HUES48 (cell line): ENCODE results near the gene MRPL54.

ENCODE experiments used
- H3K27ac ChIP-seq: one replicate; pipeline ENCODE4 v1.7.0; 2013; ENCODE audit warnings: low read depth, low read length, inconsistent platforms
- H3K27me3 ChIP-seq: 2 replicates; pipeline ENCODE4 v1.6.1; 2013; ENCODE audit warnings: mild to moderate bottlenecking, low read length; ENCODE audit not compliant: control insufficient read depth, insufficient read depth
- H3K36me3 ChIP-seq: 2 replicates; pipeline ENCODE4 v1.6.1; 2013; ENCODE audit warnings: low read length; ENCODE audit not compliant: control insufficient read depth, insufficient read depth
- H3K4me1 ChIP-seq: 2 replicates; pipeline ENCODE4 v1.6.1; 2013; ENCODE audit warnings: mild to moderate bottlenecking, low read length; ENCODE audit not compliant: control insufficient read depth, insufficient read depth
- H3K4me3 ChIP-seq: 2 replicates; pipeline ENCODE4 v1.5.1; 2013; ENCODE audit warnings: mild to moderate bottlenecking, low read depth, low read length
- H3K9ac ChIP-seq: 2 replicates; pipeline ENCODE4 v1.6.1; 2013; ENCODE audit warnings: mild to moderate bottlenecking, low read depth, low read length, moderate library complexity
- H3K9me3 ChIP-seq: 2 replicates; pipeline ENCODE4 v1.6.1; 2013; ENCODE audit warnings: low read length; ENCODE audit not compliant: control insufficient read depth, insufficient read depth

MRPL54 gene

GRCh38 chr19:3770136-3770999 lies 7.9 kb downstream of the MRPL54 start:
- no peak overlapping the region for H3K27ac ChIP-seq
- H3K9ac ChIP-seq = no peak overlapping the region
- H3K27me3 ChIP-seq = no peaks in the 10 kb centered on the region
- H3K36me3 ChIP-seq = peaks cover 13% of the 10 kb centered on the region; the same call in 1 of the 2 replicates
- no peaks in the 10 kb centered on the region for H3K9me3 ChIP-seq
- no peaks in the 10 kb centered on the region for H3K4me1 ChIP-seq
- H3K4me3 ChIP-seq = no peak overlapping the region

GRCh38 chr19:3771000-3771905 lies 8.8 kb downstream of the MRPL54 start:
- Histone ChIP-seq H3K27me3 (no peaks in the 10 kb centered on the region), H3K36me3 (peaks cover 12% of the 10 kb centered on the region; the same call in 1 of the 2 replicates), H3K4me3 (no peak overlapping the region), H3K27ac (no peak overlapping the region), H3K4me1 (no peaks in the 10 kb centered on the region), H3K9ac (no peak overlapping the region), H3K9me3 (no peaks in the 10 kb centered on the region)

GRCh38 chr19:3771906-3772455 lies 9.5 kb downstream of the MRPL54 start, which contains the start of gene RAX2:
RAX2 (minus strand) TSS chr19:3772228; CDS start chr19:3771742, 486 bp downstream.
- H3K27ac ChIP-seq = no peak within 1 kb of the TSS

GRCh38 chr19:3773814-3774515 lies 11.5 kb downstream of the MRPL54 start:
- H3K4me1 ChIP-seq = no peaks in the 10 kb centered on the region
- H3K9ac ChIP-seq = no peak overlapping the region
- no peak overlapping the region for H3K27ac ChIP-seq
- H3K36me3 ChIP-seq = no peaks in the 10 kb centered on the region
- no peaks in the 10 kb centered on the region for H3K27me3 ChIP-seq
- H3K4me3 ChIP-seq = no peak overlapping the region
- no peaks in the 10 kb centered on the region for H3K9me3 ChIP-seq

More at GRCh38 chr19:3771906-3772455, 9.5 kb downstream of the MRPL54 start, which contains the start of gene RAX2:
- H3K4me3 ChIP-seq = no peak within 1 kb of the TSS
- H3K36me3 ChIP-seq = peaks cover 6% of the 10 kb centered on the region; the same call in 1 of the 2 replicates
- no peaks in the 10 kb centered on the region for H3K9me3 ChIP-seq
- no peak within 1 kb of the TSS for H3K9ac ChIP-seq
- no peaks in the 10 kb centered on the region for H3K4me1 ChIP-seq
- no peaks in the 10 kb centered on the region for H3K27me3 ChIP-seq

- Histone ChIP-seq H3K27me3 (no peaks in the 10 kb centered on the region), H3K36me3 (no peaks in the 10 kb centered on the region), H3K4me1 (no peaks in the 10 kb centered on the region), H3K9me3 (no peaks in the 10 kb centered on the region), H3K4me3 (no peak overlapping the region), H3K27ac (no peak overlapping the region), H3K9ac (no peak overlapping the region)
Observed at GRCh38 chr19:3774621-3775373, 12.3 kb downstream of the MRPL54 start.

- Histone ChIP-seq H3K9ac (no peak overlapping the region), H3K27ac (no peak overlapping the region), H3K4me1 (no peaks in the 10 kb centered on the region), H3K27me3 (no peaks in the 10 kb centered on the region), H3K4me3 (no peak overlapping the region), H3K9me3 (no peaks in the 10 kb centered on the region), H3K36me3 (no peaks in the 10 kb centered on the region)
Observed at GRCh38 chr19:3775374-3775711, 12.9 kb downstream of the MRPL54 start.

- no peak overlapping the region for H3K4me3 ChIP-seq
- H3K9me3 ChIP-seq = peaks cover under 1% of the 10 kb centered on the region; the same call in 1 of the 2 replicates
- no peaks in the 10 kb centered on the region for H3K36me3 ChIP-seq
- no peak overlapping the region for H3K9ac ChIP-seq
- H3K27ac ChIP-seq = no peak overlapping the region
- H3K4me1 ChIP-seq = no peaks in the 10 kb centered on the region
- no peaks in the 10 kb centered on the region for H3K27me3 ChIP-seq
Observed at GRCh38 chr19:3775831-3776230, 13.3 kb downstream of the MRPL54 start.

GRCh38 chr19:3776479-3777040 lies 14.1 kb downstream of the MRPL54 start:
- no peak overlapping the region for H3K4me3 ChIP-seq
- H3K9ac ChIP-seq = no peak overlapping the region
- H3K27ac ChIP-seq = no peak overlapping the region
- no peaks in the 10 kb centered on the region for H3K27me3 ChIP-seq
- no peaks in the 10 kb centered on the region for H3K36me3 ChIP-seq
- H3K9me3 ChIP-seq = peaks cover 8% of the 10 kb centered on the region
- H3K4me1 ChIP-seq = no peaks in the 10 kb centered on the region

GRCh38 chr19:3778104-3778867 lies 15.8 kb downstream of the MRPL54 start:
- no peak overlapping the region for H3K9ac ChIP-seq
- no peak overlapping the region for H3K4me3 ChIP-seq
- no peak overlapping the region for H3K27ac ChIP-seq
- peaks cover 17% of the 10 kb centered on the region for H3K9me3 ChIP-seq
- no peaks in the 10 kb centered on the region for H3K36me3 ChIP-seq
- no peaks in the 10 kb centered on the region for H3K4me1 ChIP-seq
- no peaks in the 10 kb centered on the region for H3K27me3 ChIP-seq
